AG09319 (cell line): ENCODE measurements around the gene ADH1A.

Experiments
- DNase-seq: peaks from one replicate; pipeline ENCODE4 v3.0.0-alpha.2; 2010; ENCODE audit warnings: low read depth; ENCODE audit errors: extremely low read depth
- CTCF ChIP-seq: IDR thresholded peaks from 2 replicates; pipeline ENCODE4 v1.5.1; 2011; ENCODE audit warnings: low read depth, mild to moderate bottlenecking, inconsistent platforms, low read length, moderate library complexity

The ADH1A gene

DNA sequence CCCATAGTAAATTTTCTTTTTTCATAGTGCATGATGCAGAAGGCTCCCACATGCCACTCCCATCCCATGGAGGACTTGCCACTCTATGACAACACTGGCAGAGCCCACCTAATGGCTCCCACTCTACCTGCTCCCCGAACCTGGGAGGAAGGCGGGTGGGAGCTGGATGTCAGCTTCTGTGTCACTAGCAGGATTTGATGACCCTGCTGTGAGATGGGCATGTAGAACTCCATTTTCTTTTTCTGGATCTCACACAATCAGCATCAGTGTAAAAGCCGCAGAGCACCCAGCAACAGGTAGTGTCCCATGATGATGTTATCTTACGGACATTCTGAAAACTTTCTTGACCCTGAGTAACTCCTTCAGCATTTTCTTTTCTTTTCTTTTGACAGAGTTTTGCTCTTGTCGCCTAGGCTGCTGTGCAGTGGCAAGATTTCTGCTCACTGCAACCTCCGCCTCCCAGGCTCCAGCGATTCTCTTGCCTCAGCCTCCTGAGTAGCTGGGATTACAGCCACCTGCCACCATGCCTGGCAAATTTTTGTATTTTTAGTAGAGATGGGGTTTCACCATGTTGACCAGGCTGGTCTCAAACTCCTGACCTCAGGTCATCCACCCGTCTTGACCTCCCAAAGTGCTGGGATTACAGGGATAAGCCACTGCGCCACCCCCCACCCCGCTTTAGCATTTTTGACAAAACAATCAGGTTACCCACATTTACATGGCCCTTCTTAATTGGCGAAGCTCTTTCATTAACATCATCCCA lies 15.0 kb upstream of the ADH1A start:
- DNase-seq: no peak
- TF ChIP-seq CTCF: no peak

DNA sequence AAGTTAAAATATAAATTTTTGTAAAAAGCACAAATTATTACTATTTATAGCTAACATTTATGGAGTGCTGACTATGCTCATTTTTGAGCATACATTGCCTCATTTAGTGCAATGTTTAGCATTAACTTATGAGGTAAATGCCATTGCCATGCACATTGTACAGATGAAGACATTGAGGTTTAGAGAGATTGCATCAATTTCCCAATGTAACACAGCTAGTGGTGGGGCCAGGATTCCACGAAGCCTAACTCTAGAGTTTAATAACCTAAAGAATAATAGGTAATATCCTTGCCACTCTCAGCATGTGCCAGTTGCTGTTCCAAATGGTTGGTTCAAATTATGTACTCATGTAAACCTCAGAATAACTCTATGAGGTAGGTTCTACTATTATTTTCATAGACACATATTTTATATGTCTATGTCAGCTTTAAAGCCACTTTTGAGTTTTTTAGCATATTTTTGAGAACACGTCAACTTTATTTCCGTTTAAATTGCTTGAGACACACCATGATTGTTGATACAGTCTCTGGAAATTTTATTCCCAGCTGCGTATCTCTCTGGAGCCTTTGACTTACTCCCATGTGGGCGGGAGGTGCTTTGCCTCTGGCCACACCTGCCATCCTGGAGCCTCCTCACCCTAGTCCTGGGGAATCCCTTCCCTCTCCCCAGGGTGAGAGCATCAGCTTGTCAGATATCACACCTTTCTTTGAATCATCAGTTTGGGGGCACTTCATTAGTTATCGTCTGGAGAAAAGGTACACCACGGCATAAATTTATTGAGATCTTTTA lies 10.8 kb upstream of the ADH1A start:
- TF ChIP-seq CTCF: no peak
- DNase-seq: peak; percentile 23

GRCh38 chr4:99300934-99301333 lies 10.1 kb upstream of the ADH1A start:
- TF ChIP-seq CTCF: no peak
- peak; percentile 98 for DNase-seq

DNA sequence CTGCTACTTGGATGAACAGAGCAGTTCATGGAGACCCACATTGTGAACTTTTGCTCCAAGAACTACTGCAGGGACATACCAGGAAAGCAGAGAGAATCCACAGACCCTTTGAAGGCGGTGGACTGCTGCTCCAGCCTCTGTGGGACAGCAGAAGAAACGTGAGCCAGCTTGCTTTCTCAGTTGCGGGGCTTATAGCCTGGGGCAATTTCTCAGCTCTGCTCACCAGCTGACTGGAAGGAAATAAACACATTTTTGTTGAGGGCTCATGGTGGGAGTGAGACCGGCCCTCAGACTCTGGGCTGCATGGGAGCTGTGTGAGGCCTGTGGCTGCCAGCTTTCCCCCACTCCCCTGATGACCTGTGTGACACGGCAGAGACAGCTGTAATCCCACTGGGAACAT lies 2.6 kb upstream of the ADH1A start:
- DNase-seq: no peak
- no peak for TF ChIP-seq CTCF

- TF ChIP-seq CTCF: no peak
- no peak for DNase-seq
Observed at GRCh38 chr4:99285387-99285786, 5.4 kb downstream of the ADH1A start.

DNA sequence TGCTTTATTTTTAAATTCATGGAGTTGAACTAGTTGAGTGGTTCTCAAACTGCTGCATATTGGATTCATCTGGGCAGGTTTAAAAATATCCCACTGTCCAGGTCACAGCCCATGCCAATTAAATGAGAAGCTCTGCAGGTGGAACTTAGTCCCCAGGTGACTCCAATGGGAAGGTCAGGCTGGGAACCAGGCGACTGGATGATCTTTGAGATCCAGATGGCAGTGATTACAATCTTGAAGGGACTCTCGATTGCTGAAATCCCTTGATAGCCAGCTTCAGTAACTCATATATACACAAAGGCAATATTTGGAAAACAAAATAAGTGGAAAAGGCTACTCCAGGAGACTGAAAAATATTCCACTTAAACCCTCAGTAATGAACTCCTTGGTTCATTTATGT lies 8.1 kb downstream of the ADH1A start:
- no peak for DNase-seq
- TF ChIP-seq CTCF: no peak

GRCh38 chr4:99281261-99281660 lies 9.5 kb downstream of the ADH1A start:
- no peak for TF ChIP-seq CTCF
- DNase-seq: no peak
